Kidney (tissue), 14 donors: ENCODE results near the gene RHEX. TPM values are rescaled to one million over a fixed set of nuclear protein-coding genes. Genes with fewer than 3 reads are reported as not detected.

Experiments
- DNase-seq, 5 donors: peaks; one replicate each; pipeline ENCODE4 v3.0.0-alpha.2; 2013 to 2020
- FAIRE-seq: peaks from 2 replicates; lab custom pipeline; 2012; peaks lifted over from hg19 to GRCh38; lab: Jason Lieb, UNC
- H3K27ac ChIP-seq, 2 donors: one replicate each; pipeline ENCODE4 v1.7.0; 2013; ENCODE audit warnings: low read depth in 2 of 2, low read length in 2 of 2, inconsistent platforms in 1 of 2
- H3K27me3 ChIP-seq: one replicate; pipeline ENCODE4 v1.7.1; 2013; ENCODE audit warnings: low read length, inconsistent platforms; ENCODE audit not compliant: control insufficient read depth, insufficient read depth
- H3K36me3 ChIP-seq, 3 donors: one replicate each; pipeline versions ENCODE4 v1.7.0 to v1.7.1; 2013; ENCODE audit warnings: low read length in 3 of 3, control low read depth in 1 of 3, inconsistent platforms in 1 of 3; ENCODE audit not compliant: insufficient read depth in 3 of 3, control insufficient read depth in 2 of 3
- H3K4me1 ChIP-seq, 3 donors: one replicate each; pipeline versions ENCODE4 v1.7.0 to v1.7.1; 2013; ENCODE audit warnings: low read length in 3 of 3, inconsistent platforms in 1 of 3, low read depth in 1 of 3; ENCODE audit not compliant: control insufficient read depth in 2 of 3, insufficient read depth in 2 of 3
- H3K4me3 ChIP-seq, 3 donors: one replicate each; pipeline versions ENCODE4 v1.7.0 to v1.8.1; 2013; ENCODE audit warnings: low read length in 3 of 3, control low read depth in 1 of 3, inconsistent platforms in 1 of 3
- H3K9ac ChIP-seq, 3 donors: one replicate each; pipeline versions ENCODE4 v1.7.0 to v1.7.1; 2013; ENCODE audit warnings: low read length in 3 of 3, control low read depth in 1 of 3, inconsistent platforms in 1 of 3
- H3K9me3 ChIP-seq, 3 donors: one replicate each; pipeline versions ENCODE4 v1.7.0 to v1.7.1; 2013; ENCODE audit warnings: low read length in 3 of 3, control low read depth in 1 of 3, inconsistent platforms in 1 of 3; ENCODE audit not compliant: control insufficient read depth in 2 of 3, insufficient read depth in 1 of 3
- CTCF ChIP-seq: IDR thresholded peaks from 3 replicates; pipeline ENCODE4 v1.5.1; 2012; ENCODE audit warnings: mild to moderate bottlenecking, moderate library complexity, borderline replicate concordance; ENCODE audit not compliant: insufficient read depth; ENCODE audit errors: extremely low read depth
- intact Hi-C: fragments of 100-400 bp; cut with DNase I; formaldehyde crosslinking; loops from one replicate; pipeline ENCODE4 v1.11.1; 2022
- polyA plus RNA-seq: library from polyadenylated mRNA; stranded (reverse); fragments of 350-450 nt; fragmentation: Illumina TruSeq; extraction: RNeasy Lipid Tissue Mini Kit (QIAGEN cat#74804); gene quantifications from one replicate; pipeline ENCODE4 v1.2.3, GENCODE V29; 2014; ENCODE audit warnings: low read depth, low replicate concordance; ENCODE audit not compliant: insufficient read depth
- total RNA-seq: library from RNA; stranded (reverse); fragmentation: NEBNext Ultra II Directional; extraction: Animal tissue kit (Norgen Biotek cat#: 25700); gene quantifications from one replicate; pipeline ENCODE4 v1.2.1, GENCODE V29; 2021
- donor health status: control.
- donor health status: control.
- donor health status: control.
- donor health status: control.
- donor health status: control.
- donor health status: DM: yes; HTN: yes; CAD: no.
- donor health status: Normal renal cell carcinoma (clear cell type).

RHEX gene
- total and polyA plus RNA-seq, 2 donors from 2014 or later: 10.2 to 39.5 TPM

GRCh38 chr1:206117151-206117948 is 64.4 kb downstream of the RHEX start, which contains the start of gene AVPR1B:
TSS of gene AVPR1B (minus strand) at chr1:206117388. CDS start at chr1:206116890, 498 bp downstream.
- no peaks in the 10 kb centered on the region for H3K27me3 ChIP-seq
- peak within 1 kb of the TSS; percentile 37 to 51 (median 38) for H3K4me3 ChIP-seq
- peak within 1 kb of the TSS in 1 of 3 donors; percentile 37 for H3K9ac ChIP-seq
- TF ChIP-seq CTCF: no peak
- peaks cover 0 to 7% (median 2%) of the 10 kb centered on the region in 3 donors for H3K9me3 ChIP-seq
- DNase-seq: peak; percentile 85 to 93 (median 89)
- H3K4me1 ChIP-seq: peaks cover 0 to 11% (median 7%) of the 10 kb centered on the region in 3 donors
- FAIRE-seq: no peak
- H3K27ac ChIP-seq: no peak within 1 kb of the TSS
- intact Hi-C loops: loop anchor here (10.0 kb wide), 1 partner anchor 193 kb away; no protein-coding TSS in a partner anchor
- H3K36me3 ChIP-seq: no peaks in the 10 kb centered on the region

GRCh38 chr1:206120406-206120805 is 67.4 kb downstream of the RHEX start:
- H3K4me1 ChIP-seq: peaks cover 0 to 7% (median 0%) of the 10 kb centered on the region in 3 donors
- H3K9ac ChIP-seq: no peak overlapping the region
- DNase-seq (no peak), FAIRE-seq (no peak)
- H3K27me3 ChIP-seq: no peaks in the 10 kb centered on the region
- no peak overlapping the region for H3K4me3 ChIP-seq
- TF ChIP-seq CTCF: no peak
- peaks cover 0 to 7% (median 2%) of the 10 kb centered on the region in 3 donors for H3K9me3 ChIP-seq
- no peak overlapping the region for H3K27ac ChIP-seq
- no peaks in the 10 kb centered on the region for H3K36me3 ChIP-seq
- intact Hi-C loops: no loop called here

DNA sequence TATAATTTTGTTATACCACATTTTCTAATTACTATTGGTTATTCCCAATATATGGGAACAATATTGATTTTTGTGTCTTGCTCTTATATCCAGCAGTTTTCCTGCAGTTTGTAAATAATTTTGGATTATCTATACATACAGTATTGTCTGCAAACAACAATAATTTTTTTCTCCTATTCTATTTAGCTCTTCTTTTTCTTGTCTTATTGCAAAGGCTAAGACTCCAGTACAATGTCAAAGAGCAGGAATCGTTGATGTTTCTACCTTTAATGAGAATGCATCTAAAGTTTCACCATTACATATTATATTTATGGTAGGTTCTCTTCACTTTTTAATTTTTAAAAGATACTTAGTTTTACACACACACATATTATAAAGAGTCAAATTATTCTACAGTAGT is 68.3 kb downstream of the RHEX start:
- no peak for DNase-seq
- H3K36me3 ChIP-seq: no peaks in the 10 kb centered on the region
- H3K4me1 ChIP-seq: peaks cover 0 to 4% (median 0%) of the 10 kb centered on the region in 3 donors
- no peak overlapping the region for H3K9ac ChIP-seq
- peaks cover 0 to 7% (median 2%) of the 10 kb centered on the region in 3 donors for H3K9me3 ChIP-seq
- TF ChIP-seq CTCF: no peak
- H3K27ac ChIP-seq: no peak overlapping the region
- intact Hi-C loops: no loop called here
- no peak for FAIRE-seq
- H3K4me3 ChIP-seq: no peak overlapping the region
- H3K27me3 ChIP-seq: no peaks in the 10 kb centered on the region
